HepG2 (cell line): ENCODE results near the gene SNX18.

Experiments
- MEIS2 ChIP-seq: sonication (generic); formaldehyde crosslinking; IDR thresholded peaks from 2 replicates; pipeline ENCODE4 v1.9.0; 2021; ENCODE audit warnings: mild to moderate bottlenecking, missing genetic modification reagents
- SALL2 ChIP-seq: sonication (generic); formaldehyde crosslinking; IDR thresholded peaks from 2 replicates; pipeline ENCODE4 v1.8.1; 2023; ENCODE audit warnings: mild to moderate bottlenecking, missing genetic modification reagents, inconsistent platforms
- ZFP37 ChIP-seq: sonication (generic); formaldehyde crosslinking; IDR thresholded peaks from 2 replicates; pipeline ENCODE4 v1.4.0; 2020; ENCODE audit warnings: missing genetic modification reagents, borderline replicate concordance
- ZNF143 ChIP-seq: sonication (generic); formaldehyde crosslinking; IDR thresholded peaks from 2 replicates; pipeline ENCODE4 v1.4.0; 2020; ENCODE audit warnings: missing genetic modification reagents
- ZSCAN9 ChIP-seq: IDR thresholded peaks from 2 replicates; pipeline ENCODE4 v1.6.1; 2016; ENCODE audit warnings: borderline replicate concordance

GRCh38 chr5:54518818-54519508 lies 1.4 kb downstream of the SNX18 start:
- TF ChIP-seq ZFP37 (CRISPR knock-in tag) (no peak), ZSCAN9 (CRISPR knock-in tag) (no peak), MEIS2 (CRISPR knock-in tag) (no peak), SALL2 (no peak), ZNF143 (no peak)
